CD1c-positive myeloid dendritic cell (primary cell): ENCODE measurements around the gene ANAPC15.
"Not testable (repeated sequence)": the region's sequence is repeated elsewhere in the genome, so short reads cannot be mapped to it uniquely, and the experiment has no call there.

Source experiments
- DNase-seq: peaks from one replicate; pipeline ENCODE4 v3.0.0-alpha.2; 2016; ENCODE audit errors: extremely low spot score

Gene ANAPC15

DNA sequence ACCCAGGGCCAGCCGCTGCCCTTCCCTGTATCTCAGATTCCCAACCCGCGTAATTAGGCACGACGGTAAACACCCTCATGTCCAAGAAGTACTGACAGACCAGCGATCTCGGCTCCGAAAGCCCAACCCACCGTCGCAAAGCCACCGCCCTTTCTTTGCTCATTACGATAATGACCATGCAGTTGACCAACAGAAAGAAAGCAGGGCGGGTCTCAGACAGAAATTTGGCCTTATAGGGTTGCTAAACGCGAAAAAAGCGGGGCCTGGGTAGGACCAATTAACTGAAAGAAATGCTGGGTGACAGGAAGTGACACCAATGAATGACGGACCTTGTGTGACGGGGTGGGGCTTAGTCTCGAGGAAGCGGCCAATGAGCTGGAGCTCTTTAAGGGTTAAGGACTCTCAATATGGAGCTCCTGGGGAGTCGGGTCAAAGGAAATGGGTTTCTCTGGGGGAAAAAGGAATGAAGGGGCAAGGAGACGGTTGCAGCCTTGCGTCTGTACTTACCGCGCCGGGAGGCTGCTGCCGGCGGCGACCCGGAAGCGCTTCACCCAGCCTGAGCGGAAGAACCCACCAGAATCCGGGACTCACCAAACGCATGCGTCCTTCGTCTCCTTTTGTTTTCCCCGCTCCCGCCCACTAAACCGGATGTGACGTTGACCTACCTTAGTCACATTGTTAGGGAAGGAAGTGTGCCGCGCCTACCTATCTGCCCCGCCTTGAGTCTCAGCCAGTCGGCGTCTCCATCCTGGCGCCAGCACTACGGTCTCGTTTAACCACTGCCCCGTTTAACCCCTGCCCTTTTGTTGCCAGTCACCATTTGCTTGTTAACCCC lies at the start of gene ANAPC15:
TSS of gene ANAPC15 (minus strand) at position 553 of the 835 bp plus-strand sequence. CDS start 1,419 bp downstream, outside the sequence.
- peak; percentile 100 for DNase-seq

DNA sequence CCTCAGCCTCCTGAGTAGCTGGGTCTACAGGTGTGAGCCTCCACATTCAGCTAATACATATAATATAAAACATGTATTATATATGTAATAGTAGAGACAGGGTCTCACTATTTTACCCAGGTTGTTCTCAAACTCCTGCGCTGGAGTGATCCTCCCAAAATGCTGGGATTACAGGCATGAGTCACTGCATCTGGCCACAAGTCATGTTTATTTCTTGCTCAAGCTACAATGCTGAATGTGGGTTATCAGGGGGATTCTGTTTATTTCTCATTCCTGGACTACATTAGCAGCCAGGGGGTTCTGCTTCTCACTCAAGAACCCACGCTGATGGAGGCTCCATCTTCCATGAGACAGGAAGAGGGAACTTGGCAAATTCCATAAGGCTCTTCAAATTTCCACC lies 47.8 kb upstream of the ANAPC15 start:
- DNase-seq, result no peak

DNA sequence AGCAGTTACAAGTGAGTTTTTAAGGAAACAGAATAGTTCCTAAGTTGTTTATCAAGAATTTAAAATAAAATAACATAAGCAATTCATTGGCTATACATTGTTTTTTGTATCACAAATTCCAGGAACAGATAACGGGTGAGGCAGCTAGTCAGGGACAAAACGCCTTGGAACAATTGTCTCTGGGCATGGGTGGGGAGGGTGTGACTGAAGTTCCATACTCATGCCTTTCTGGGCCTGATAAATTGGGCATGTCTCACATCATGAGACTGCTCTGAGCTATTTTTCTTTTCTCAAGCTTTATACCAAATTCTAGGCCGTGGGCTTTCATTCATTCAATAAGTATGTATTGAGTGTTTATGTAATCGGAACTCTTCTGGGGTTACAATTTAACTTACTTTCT lies 44.6 kb upstream of the ANAPC15 start:
- no peak for DNase-seq

DNA sequence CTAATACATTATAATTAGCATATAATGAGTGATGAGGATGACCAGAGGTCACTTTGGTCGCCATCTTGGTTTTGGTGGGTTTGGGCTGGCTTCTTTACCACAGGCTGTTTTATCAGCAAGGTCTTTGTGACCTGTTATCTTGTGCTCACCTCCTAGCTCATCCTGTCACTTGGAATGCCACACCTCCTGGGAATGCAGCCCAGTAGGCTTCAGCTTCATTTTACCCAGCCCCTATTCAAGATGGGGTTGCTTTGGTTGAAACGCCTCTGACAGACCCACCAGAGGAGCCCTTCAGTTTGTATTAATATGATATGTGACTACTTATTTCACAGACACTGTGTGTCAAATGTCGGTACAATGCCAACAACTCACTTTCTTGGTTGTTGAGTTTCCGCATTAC lies 43.3 kb upstream of the ANAPC15 start:
- DNase-seq, result no peak

DNA sequence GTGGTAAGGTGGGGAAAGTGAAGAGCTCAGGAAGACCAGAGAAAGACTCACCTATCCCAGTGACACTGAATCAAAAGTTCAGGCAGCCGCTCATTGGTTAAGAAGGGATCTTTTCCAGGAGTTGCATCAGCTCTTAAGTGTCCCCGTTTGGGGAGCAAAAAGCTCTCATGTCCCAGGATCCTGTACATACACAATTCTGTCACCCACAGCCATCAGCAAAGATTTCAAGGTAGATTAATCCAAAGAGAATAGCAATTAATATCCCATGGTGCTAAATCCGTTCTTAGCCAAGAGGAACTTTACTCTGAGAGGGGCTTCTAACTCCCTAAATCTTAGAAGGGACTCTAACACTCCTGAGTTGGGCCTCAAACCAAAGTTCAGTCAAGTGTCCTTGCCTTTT lies 42.3 kb upstream of the ANAPC15 start:
- no peak for DNase-seq

DNA sequence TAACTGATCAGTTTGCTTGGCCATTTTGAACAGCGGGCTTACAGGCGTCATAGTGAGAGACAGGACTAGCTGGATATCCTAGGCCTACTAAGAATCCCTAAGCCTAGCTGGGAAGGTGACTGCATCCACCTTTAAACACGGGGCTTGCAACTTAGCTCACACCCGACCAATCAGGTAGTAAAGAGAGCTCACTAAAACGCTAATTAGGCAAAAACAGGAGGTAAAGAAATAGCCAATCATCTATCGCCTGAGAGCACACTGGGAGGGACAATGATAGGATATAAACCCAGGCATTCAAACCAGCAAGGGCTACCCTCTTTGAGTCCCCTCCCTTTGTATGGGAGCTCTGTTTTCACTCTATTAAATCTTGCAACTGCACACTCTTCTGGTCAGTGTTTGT lies 41.4 kb upstream of the ANAPC15 start:
- not testable (repeated sequence) for DNase-seq

DNA sequence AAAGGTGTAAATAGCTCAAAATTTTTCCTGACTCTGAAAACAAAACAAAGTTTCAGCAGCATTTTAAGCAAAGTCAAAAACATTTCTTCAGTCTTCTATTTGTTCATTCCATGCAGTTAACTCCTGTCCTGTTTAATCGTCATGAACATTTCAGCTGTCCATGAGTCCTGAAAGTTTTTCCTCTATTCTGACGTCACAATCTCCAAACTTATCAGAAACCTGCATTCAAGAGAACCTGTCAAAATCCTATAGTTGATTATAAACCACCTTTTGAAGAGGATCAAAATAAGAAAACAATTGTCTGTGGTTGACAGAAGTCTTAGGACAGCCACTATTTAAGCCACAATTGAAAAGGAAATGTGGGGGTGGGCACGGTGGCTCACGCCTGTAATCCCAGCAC lies 38.4 kb upstream of the ANAPC15 start:
- DNase-seq, result no peak

DNA sequence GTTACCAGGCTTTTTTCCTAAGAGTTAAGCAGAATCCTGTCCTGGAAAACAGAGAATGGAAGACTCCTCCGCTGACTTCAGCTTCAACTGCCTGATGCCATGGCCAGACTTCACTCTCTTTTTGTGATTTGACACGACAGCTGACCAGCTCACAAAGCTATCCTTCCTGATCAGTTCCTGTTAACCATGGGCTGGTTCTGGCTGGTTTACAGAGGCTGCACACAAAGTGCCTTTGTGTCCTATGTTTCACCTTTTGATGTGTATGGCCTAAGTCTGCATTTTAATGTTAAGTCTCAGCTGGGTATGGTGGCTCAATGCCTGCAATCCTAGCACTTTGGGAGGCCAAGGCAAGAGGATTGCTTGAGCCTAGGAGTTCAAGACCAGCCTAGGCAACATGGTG lies 34.1 kb upstream of the ANAPC15 start:
- no peak for DNase-seq

DNA sequence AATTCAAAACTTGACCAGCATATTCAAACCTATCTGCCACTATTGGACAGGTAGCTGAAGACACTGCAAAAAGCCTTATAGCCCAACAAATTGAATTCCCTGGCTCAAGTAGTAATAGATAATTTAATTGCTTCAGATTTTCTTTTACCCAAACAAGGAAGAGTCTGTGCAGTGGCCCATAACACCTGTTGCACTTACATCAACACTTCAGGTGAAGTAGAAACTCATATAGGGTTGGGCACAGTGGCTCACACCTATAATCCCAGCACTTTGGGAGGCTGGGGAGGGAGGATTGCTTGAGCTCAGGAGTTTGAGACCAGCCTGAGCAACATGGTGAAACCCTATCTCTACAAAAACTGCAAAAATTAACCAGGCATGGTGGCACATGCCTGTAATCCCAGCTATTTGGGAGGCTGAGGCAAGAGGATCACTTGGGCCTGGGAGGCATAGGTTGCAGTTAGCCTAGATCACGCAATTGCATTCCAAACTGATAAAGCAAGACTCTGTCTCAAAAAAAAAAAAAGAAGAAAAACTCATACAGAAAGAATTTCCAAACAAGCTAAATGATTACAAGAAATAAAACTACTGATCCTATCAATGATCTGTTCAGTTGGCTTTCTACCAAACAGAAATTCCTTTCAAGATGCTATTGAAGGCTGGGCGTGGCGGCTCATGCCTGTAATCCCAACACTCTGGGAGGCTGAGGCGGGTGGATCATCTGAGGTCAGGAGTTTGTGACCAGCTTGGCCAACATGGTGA lies 32.5 kb upstream of the ANAPC15 start:
- DNase-seq, result no peak

DNA sequence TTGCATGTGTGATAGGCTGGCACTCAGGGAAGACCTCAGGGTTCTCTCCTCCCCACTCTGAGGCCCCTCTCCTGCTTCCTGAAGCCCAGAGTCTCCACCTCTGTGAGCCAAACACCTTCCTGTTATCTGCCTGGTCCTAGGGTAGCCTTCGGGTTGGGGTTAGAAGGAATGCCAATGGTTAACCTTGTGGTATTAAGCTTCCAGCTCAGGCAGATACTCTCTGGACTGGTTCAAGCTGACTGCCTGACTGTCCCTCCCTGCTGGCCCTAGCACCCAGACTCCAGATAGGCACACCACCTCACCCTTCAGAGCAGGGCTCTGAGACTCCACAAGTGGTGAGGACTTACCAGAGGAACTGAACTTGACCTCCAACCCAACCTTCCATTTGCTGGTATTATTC lies 30.0 kb upstream of the ANAPC15 start:
- not testable (repeated sequence) for DNase-seq

DNA sequence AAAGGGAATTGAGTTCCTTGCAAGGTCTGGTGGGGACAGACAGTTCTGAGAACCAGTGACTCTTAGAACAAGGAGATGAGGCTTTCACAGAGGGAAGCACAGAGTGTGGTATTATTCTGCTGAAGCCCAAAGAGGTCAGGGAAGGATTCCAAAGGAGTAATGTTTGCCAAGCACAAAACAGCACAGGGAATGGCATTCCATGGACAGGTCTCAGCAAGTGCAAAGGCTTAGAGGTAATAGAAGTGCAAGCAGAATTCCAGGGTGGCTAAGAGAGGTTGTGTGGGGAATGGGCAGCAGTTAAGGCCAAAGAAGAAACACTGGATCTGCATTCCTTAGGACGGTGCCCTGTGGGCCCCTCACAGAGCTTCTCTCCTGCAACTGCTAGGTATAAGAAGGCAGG lies 29.6 kb upstream of the ANAPC15 start:
- DNase-seq, result not testable (repeated sequence)

DNA sequence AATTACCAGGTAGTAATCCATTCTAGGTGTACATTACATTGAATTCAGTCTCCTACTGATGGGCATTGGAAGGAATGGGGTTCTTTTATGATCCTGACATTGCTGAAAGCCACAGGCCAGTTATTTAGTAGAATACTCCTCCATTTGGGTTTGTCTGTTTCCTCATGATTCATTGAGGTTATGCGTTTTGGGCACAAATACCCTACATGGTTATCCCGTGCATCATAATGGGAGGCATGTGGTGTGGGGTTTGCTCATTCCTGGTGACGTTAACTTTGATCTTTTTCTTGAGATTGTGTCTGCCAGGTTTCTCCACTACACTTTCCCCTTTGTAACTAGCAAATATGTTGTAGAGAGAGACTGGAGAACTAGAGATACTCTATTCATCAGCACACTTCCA lies 28.6 kb upstream of the ANAPC15 start:
- DNase-seq, result no peak

DNA sequence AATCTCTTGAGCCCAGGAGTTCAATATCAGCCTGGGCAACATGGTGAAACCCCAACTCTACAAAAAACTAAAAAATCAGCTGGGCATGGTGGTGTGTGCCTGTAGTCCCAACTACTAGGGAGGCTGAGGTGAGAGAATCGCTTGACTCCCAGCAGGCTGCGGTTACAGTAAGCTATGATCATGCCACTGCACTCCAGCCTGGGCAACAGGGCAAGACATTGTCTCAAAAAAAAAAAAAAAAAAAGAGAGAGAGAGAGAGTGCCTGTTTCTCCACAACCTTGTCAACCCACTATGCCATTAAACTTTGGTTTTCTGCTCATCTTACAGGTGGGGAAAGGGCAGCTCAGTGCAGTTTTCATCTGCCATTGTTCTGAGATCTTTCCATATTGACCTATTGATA lies 28.2 kb upstream of the ANAPC15 start:
- DNase-seq, result no peak

DNA sequence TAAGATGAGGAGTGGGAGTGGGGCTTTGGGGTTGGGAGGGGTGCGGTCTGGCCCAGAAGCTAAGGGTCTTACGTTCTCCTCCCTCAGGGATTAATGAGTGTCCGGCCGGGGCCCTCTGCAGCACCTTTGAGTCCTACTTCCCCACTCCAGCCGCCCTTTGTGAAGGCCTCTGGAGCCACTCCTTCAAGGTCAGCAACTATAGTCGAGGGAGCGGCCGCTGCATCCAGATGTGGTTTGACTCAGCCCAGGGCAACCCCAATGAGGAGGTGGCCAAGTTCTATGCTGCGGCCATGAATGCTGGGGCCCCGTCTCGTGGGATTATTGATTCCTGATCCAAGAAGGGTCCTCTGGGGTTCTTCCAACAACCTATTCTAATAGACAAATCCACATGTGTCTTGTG lies 27.0 kb upstream of the ANAPC15 start:
- DNase-seq, result no peak

DNA sequence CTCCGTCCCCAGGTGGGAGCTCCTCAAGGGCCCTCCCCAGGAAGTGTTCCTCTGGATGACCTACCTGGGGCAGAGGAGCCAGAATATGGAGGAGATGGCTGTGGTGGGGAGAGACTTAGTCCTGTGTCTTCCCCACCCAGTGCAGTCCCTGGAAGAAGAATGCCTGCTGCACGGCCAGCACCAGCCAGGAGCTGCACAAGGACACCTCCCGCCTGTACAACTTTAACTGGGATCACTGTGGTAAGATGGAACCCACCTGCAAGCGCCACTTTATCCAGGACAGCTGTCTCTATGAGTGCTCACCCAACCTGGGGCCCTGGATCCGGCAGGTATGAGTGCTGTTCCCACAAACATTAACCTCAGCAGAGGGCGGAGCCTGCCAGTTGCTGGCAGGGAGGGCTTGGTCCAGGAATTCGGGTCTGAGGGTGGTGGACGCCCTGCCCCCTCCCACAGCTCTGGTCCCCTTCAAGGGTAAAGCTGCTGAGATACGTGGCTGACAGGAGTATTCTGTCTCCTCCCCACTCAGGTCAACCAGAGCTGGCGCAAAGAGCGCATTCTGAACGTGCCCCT lies 26.4 kb upstream of the ANAPC15 start:
- no peak for DNase-seq

DNA sequence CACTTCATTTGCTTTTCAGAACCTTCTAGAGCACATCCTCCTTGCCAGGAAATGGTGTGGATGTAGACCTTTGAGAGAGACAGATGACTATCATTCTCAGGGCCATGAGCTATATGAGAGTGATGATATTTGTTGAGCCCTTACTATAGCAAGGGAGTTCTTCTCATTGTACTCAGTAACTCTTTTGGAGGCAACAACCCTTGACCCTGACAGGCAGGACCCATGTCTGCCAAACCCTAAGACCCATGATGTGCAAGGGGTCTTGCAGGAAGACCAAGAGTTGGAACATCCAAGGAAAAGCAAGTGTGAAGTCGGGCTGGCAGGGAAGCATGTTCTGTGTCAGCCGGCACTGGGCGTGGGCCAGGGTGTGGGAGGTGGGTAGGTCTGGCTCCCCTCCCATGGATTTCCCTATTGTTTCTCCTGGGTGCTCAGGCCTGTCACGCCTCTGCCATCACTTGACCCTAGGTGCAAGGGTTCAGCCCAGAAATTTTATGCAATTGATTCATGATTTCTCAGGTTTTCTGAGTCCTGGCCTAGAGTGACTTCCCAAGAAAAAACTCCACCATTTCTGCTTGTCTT lies 24.3 kb upstream of the ANAPC15 start:
- no peak for DNase-seq

DNA sequence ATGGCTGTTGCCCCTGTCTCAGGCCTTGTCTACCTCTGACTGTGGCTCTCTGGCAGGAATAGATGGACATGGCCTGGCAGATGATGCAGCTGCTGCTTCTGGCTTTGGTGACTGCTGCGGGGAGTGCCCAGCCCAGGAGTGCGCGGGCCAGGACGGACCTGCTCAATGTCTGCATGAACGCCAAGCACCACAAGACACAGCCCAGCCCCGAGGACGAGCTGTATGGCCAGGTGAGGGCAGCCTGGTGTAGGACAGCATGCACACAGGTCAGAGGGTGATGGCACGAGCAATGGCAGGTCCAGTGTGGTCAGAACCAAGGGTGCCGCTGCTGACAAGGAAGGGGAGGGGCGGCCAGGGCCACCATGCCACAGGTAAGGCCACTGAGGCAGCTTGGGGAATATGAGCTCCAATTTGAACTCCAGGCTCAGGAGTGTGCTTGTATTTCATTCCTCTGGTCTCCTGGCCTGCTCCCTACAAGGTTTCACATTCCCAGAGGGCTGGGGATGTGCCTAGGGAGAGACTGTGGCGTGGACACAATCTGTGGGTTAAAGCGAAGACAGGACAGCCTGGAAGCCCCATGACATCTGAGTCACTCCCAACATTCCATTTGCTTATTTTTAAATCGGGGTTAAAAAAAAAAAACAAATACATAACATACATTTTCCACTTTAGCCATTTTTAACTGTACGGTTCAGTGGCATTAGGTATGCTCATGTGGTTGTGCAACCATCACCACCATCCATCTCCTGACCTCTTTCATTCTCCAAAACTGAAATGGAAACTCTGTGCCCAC lies 23.6 kb upstream of the ANAPC15 start:
- no peak for DNase-seq

DNA sequence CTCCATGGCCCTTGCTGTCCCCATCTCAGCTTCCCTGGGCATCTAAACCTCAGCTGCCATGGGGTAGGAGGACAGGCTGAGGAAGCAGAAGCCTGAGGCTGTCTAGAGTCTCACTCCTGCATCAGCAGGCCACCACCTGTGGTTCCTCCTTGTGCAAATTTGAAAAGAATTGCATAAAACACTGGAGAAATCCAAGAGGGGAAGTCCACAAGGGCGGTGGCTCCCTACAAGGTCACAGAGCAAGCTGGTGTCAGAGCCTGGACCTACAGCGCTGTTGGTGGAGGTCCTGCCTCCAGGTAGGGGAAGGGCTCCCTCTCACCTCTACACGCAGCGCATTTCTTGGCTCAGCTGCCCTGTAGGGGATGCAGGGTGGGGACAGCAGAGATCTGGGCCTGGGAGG lies 23.0 kb upstream of the ANAPC15 start, which contains the start of gene FOLR3:
TSS of gene FOLR3 (plus strand) at position 253 of the 400 bp plus-strand sequence. CDS start 228 bp downstream, outside the sequence.
- DNase-seq, result peak; percentile 58

DNA sequence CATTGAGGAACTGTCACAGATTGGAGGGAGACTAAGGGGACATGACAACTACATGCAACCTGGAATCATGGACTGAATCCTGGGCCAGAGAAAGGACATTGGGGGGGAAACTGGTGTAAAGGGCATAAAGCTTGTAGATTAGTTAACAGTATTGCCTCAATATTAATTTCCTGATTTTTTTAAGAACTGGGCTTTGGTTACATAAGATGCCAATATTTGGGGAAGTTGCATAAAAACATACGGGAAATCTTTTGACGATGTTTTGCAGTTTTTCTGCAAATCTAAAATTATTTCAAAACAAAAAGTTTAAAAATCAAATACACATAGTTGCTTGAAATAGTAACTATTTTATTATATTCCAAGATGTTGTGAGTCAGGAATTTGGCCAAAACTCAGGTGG lies 20.2 kb upstream of the ANAPC15 start:
- DNase-seq, result peak; percentile 71

DNA sequence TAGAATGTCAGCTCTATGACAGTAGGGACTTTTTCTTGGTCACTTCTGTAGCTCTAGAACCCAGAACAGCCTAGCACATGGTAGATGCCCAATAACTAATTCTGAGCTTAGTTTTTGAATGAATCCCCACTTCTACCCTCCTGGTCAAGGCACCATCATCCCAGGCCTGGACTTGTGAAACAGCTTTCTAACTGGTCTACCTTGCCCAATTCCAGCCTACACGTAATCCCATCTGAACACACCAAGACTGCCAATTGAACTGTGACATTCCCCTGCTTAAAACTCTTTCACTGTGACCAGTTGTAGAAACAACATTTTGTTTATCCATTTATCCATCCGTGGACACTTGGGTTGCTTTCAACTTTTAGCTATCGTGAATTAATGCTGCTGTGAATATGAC lies 16.9 kb upstream of the ANAPC15 start:
- no peak for DNase-seq

DNA sequence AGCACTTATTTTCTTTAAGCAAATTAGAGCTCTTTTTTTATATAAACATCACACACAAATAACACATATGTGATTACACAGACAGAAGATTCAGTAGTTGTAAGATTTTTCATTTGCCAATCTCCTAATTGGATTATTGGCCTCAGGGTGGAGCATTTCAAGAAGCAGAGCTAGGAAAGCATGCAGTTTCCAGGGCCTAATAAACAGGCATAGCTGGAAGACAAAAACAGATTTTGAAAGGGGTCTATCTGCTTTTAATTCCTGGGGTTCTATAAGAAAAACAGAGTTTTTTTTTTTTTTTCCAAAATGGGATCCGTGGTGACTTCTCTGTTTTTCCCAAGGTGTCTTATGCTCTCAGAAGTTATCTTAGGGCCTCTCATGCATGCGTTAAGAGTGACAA lies 15.4 kb upstream of the ANAPC15 start:
- DNase-seq, result no peak

DNA sequence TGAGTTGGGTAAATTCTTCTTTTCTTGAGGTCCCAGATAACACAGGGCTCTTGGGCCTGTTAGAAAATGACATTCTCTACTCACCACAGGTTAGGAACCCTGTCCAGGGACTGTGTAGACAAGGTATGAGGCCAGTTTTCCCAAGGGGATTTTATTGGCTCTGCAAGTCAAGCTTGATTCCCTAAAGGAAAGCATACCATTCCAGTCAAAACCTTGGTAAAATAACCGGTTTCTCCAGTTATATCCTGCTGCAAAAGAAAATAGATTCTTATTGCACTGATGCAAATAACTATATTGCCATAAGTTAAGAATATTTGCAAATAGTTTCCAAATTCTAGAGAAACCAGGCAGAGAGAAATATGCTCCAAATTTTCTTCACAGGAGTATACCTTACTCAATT lies 13.5 kb upstream of the ANAPC15 start:
- DNase-seq, result no peak
